ENCODE measurements around the gene MDC1. TPM values are rescaled to one million over a fixed set of nuclear protein-coding genes. Genes with fewer than 3 reads are reported as not detected.
A peak's percentile ranks its signal among the peaks of the same experiment; 100 is the strongest.

Gene MDC1
- total RNA-seq, 1 donor from 2014 or later: 97.2 TPM

DNA sequence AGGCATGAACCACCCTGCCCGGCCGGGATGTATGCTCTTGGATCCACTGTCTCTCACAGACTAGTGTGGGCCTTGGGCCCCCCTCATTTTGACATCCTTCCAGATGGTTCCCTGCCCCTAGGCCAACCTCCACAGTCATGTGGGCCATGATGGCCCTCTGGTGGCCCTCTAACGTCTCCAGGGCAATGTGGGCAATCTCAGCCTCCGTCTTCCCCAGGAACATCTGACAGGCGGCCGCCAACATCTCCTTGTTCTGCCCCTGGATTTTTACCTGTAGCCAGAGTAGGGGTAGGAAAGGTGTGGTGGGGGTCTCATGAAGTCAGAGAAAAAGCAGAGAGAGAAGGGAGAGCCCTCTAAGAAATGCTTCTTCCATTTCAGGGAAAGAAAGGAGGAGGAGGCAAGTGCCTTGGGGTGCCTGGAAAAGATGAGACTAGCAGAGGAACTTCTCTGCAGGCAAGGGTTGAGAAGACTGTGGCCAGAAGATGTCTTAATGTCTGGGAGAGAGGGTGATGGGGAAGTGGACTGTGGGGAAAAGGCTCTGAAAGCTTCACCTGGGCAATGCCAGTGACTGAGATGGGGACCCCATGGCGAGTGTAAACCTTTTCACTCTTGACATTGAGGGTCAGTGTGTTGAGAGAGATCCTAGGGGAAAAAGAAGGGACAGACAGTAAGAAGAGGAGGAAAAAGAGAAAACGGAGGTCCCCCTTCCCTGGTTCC, 24.1 kb upstream of the MDC1 start:
- H3K4me1 Mint-ChIP-seq: peaks cover 62% of the 10 kb centered on the region
- peak overlapping the region; percentile 98 for H3K4me3 Mint-ChIP-seq
- DNase-seq: peak; percentile 61
- peaks cover 76% of the 10 kb centered on the region for H3K36me3 Mint-ChIP-seq (ENCODE audit: low read depth)
- H3K27ac Mint-ChIP-seq: peak overlapping the region; percentile 94
- H3K27me3 Mint-ChIP-seq: no peaks in the 10 kb centered on the region
- H3K9me3 Mint-ChIP-seq: no peaks in the 10 kb centered on the region
- intact Hi-C loops (cut with micrococcal nuclease): loop anchor here (5.0 kb wide), 1 partner anchor 346 kb away; no protein-coding TSS in a partner anchor

DNA sequence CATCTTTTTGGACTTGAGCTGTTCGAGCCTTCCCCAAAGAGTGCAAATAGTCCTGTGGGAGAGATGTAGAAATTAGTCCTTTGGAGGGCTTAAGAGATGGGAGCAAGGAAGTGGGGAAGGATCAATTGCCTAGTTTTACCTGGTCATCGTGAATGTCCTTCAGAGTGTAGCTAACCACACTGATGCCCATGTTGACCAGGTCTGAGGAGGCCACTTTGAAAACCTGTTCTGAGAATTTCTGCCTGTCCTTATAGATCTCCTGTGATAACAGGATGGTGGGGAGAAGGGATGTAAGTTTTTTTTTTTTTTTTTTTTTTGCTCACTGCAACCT, 23.4 kb upstream of the MDC1 start:
- intact Hi-C loops (cut with micrococcal nuclease): loop anchor here (5.0 kb wide), 1 partner anchor 347 kb away; no protein-coding TSS in a partner anchor
- peak overlapping the region; percentile 94 for H3K27ac Mint-ChIP-seq
- no peaks in the 10 kb centered on the region for H3K9me3 Mint-ChIP-seq
- peaks cover 83% of the 10 kb centered on the region for H3K36me3 Mint-ChIP-seq (ENCODE audit: low read depth)
- H3K4me1 Mint-ChIP-seq: peaks cover 66% of the 10 kb centered on the region
- H3K27me3 Mint-ChIP-seq: no peaks in the 10 kb centered on the region
- H3K4me3 Mint-ChIP-seq: peak overlapping the region; percentile 98
- DNase-seq: no peak

DNA sequence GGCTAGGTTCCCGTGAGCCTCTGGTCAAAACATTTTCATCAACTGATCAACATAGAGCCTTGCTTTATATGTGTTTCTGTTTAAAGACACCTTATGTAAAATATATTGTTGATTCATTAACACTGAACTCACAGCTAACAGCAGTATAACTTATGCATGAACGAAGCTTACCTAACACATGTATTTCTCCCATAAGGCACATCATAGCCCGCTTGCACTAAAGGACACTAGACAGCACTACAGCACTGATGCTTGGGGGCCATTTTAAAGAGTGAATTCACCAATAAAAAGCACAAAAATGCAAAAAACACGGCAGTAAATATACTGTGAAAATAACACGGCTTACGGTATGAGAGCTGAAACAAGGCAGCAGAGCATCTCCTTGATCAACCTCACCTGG, 21.5 kb upstream of the MDC1 start:
- H3K9me3 Mint-ChIP-seq: no peaks in the 10 kb centered on the region
- H3K27ac Mint-ChIP-seq: peak overlapping the region; percentile 81
- H3K36me3 Mint-ChIP-seq (ENCODE audit: low read depth): peaks cover 88% of the 10 kb centered on the region
- intact Hi-C loops (cut with micrococcal nuclease): loop anchor here (5.0 to 10.0 kb wide), 2 partner anchors 56 to 616 kb away; partner anchors contain the start of gene HLA-B
- no peaks in the 10 kb centered on the region for H3K27me3 Mint-ChIP-seq
- no peak for DNase-seq
- H3K4me1 Mint-ChIP-seq: peaks cover 67% of the 10 kb centered on the region
- peak overlapping the region; percentile 98 for H3K4me3 Mint-ChIP-seq

DNA sequence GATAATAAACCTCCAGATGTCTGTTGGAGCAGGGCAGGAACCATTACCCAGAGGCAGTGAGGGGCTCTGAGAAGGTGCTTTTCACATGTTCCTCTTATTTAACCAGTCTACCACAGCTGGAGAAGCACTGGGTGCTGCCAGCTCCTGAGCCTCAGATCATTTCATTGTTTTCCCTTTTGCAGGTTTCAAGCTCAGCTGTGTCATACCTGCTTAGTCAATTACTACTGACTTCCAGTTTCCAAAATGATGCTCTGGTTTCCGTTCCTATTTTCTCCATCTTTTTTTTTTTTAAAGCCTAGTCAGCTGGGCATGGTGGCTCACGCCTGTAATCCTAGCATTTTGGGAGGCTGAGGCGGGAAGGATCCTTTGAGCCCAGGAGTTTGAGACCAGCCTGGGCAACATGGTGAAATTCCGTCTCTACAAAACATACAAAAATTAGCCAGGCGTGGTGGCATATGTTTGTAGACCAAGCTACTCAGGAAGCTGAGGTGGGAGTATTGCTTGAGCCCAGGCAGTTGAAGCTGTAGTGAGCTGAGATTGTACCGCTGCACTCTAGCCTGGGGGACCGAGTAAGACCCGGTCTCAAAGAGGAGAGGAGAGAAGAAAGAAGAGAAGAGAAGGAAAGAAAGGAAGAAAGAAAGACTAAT, 18.7 kb upstream of the MDC1 start:
- H3K27ac Mint-ChIP-seq: peak overlapping the region; percentile 97
- peaks cover 73% of the 10 kb centered on the region for H3K4me1 Mint-ChIP-seq
- DNase-seq: no peak
- intact Hi-C loops (cut with micrococcal nuclease): loop anchor here (2.0 to 10.0 kb wide), 3 partner anchors 15 to 619 kb away; partner anchors contain the start of genes HLA-B and TUBB
- H3K9me3 Mint-ChIP-seq: no peaks in the 10 kb centered on the region
- H3K4me3 Mint-ChIP-seq: peak overlapping the region; percentile 80
- peaks cover 81% of the 10 kb centered on the region for H3K36me3 Mint-ChIP-seq (ENCODE audit: low read depth)
- H3K27me3 Mint-ChIP-seq: no peaks in the 10 kb centered on the region

DNA sequence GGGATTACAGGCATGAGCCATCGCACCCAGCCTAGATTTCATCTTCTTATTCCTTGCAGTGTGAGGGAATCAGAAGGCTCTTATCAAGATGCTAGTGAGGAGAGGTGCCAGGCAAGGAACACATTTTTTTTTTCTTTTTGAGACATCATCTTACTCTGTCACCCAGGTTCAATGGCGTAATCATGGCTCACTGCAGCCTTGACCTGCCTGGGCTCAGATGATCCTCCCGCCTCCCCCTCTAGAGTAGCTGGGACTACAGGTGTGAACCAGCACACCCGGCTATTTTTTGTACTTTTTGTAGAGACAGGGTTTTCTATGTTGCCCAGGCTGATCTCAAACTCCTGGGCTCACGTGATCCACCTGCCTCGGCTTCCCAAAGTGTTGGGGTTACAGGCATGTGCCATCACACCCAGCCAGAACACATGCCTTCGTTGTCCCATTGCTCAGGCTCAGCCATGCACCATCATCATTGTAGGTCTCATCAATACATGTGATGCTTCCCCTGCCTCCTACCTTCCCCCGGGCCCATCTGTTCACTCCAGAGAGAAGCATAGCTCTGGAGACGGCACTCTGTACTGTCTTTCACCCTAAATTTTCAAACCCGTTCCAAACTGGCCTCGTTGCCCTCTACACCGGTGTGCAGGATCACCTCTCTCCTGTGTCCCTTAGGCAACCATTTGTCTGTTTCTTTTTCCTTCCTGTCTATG, 15.3 kb upstream of the MDC1 start:
- peaks cover 58% of the 10 kb centered on the region for H3K4me1 Mint-ChIP-seq
- no peaks in the 10 kb centered on the region for H3K27me3 Mint-ChIP-seq
- intact Hi-C loops (cut with micrococcal nuclease): loop anchor here (10.0 kb wide), 1 partner anchor 622 kb away; the partner anchor contains the start of gene HLA-B
- no peak for DNase-seq
- H3K27ac Mint-ChIP-seq: peak overlapping the region; percentile 34
- no peaks in the 10 kb centered on the region for H3K9me3 Mint-ChIP-seq
- peaks cover 71% of the 10 kb centered on the region for H3K36me3 Mint-ChIP-seq (ENCODE audit: low read depth)
- H3K4me3 Mint-ChIP-seq: peak overlapping the region; percentile 8

DNA sequence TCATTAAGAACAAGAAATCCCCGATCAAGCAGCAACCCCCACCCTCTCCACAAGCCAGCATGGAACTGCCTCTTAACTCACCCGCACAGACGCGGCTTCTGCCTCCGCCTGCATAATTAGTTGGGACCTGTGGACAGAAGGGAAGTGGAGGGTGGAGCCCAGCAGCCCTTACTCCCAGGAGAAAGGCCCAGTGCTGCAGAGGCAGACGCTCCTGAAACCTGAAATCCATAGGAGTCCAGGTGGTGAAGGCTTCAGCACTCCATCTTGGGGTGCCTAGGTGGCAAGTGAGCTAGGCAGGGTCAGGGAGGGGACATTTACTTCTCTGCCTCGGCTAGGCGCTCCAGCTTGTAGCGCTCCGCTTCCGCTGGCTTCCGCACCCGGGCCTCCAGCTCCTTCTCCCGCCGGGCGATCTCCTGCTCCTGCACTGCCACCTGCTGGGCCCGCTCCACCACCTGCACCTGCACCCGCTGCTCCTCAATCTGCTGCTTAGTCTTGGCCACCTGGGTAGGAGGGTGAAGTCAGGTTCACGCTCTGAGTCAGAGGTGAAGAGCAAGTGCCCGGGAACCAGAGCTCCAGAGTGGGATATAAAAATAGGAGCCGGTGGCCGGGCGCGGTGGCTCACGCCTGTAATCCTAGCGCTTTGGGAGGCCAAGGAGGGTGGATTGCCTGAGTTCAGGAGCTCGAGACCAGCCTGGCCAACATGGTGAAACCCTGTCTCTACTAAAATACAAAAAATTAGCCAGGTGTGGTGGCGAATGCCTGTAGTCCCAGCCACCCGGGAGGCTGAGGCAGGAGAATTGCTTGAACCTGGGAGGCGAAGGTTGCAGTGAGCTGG, 13.7 kb upstream of the MDC1 start:
- H3K4me1 Mint-ChIP-seq: peaks cover 49% of the 10 kb centered on the region

DNA sequence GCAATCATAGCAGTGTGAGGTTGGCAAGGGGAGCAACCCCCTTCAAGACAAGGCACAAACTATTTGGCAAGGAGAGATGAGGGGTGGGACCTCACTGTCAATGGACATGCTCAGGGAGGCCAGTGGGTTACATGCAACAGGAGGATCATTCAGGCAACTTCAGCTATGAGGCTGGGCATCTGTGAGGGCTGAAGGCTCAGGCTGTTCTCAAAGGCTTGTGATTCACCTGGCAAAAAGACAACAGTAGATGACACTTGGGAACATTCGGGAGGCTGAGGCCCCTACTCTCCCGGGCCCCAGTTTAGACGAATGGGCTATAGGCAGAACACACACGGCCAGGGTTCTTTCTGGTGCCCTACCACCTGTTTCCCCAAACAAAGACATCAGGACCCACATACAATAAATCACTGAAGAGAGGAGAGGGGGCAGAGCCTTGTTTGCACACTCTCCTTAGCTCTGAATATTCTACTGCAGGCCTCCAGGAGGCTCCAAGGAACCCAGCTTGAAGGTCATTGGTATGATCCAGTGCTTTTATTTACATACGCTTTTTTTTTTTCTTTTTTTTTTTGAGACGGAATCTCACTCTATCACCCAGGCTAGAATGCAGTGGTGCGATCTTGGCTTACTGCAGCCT, 11.0 kb upstream of the MDC1 start:
- Mint-ChIP-seq H3K9me3 (no peaks in the 10 kb centered on the region), H3K4me1 (peaks cover 54% of the 10 kb centered on the region), H3K36me3 (ENCODE audit: low read depth) (peaks cover 76% of the 10 kb centered on the region), H3K27ac (peak overlapping the region; percentile 25), H3K27me3 (no peaks in the 10 kb centered on the region), H3K4me3 (no peak overlapping the region)
- intact Hi-C loops (cut with micrococcal nuclease): loop anchor here (10.0 kb wide), 1 partner anchor 357 kb away; no protein-coding TSS in a partner anchor
- peak; percentile 57 for DNase-seq

More for the DNA sequence above, 13.7 kb upstream of the MDC1 start:
- peaks cover 68% of the 10 kb centered on the region for H3K36me3 Mint-ChIP-seq (ENCODE audit: low read depth)
- H3K9me3 Mint-ChIP-seq: no peaks in the 10 kb centered on the region
- peak overlapping the region; percentile 87 for H3K27ac Mint-ChIP-seq
- intact Hi-C loops (cut with micrococcal nuclease): loop anchor here (1.0 to 10.0 kb wide), 3 partner anchors 9 to 624 kb away; partner anchors contain the start of gene HLA-B
- no peaks in the 10 kb centered on the region for H3K27me3 Mint-ChIP-seq
- DNase-seq: peak; percentile 95
- H3K4me3 Mint-ChIP-seq: peak overlapping the region; percentile 75

DNA sequence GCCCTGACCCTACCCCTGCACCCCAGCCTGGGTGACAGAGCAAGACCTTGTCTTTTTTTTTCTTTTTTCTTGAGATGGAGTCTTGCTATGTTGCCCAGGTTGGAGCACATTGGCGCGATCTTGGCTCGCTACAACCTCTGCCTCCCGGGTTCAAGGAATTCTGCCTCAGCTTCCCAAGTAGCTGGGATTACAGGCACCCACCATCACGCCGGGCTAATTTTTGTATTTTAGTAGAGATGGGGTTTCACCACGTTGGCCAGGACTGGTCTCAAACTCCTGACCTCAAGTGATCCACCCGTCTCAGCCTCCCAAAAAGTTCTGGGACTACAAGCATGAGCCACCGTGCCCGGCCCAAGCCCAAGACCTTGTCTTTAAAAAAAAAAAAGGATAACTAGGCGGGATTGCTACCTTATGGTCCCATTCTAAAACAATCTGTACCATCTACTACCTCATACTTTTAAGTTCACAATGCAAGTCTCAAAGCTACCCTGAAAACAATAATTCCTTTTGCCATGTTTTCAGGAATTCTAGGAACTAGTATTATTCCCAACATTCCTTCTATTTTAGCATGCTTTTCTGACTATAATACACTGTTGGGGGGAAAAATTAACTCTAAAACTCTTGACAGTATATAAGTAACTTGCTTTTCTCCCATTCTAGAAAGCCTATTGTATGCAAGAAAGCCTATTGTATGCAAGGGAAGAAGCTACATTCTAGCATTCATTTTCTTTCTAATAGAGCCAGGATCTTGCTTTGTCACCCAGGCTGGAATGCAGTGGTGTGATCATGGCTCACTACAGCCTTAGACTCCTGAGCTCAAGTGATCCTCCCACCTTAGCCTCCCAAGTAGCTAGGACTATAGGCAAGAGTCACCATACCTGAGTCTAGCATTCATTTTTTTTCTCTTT, 9.7 kb upstream of the MDC1 start:
- H3K4me1 Mint-ChIP-seq: peaks cover 48% of the 10 kb centered on the region
- no peak overlapping the region for H3K4me3 Mint-ChIP-seq
- H3K36me3 Mint-ChIP-seq (ENCODE audit: low read depth): peaks cover 78% of the 10 kb centered on the region
- no peak for DNase-seq
- H3K9me3 Mint-ChIP-seq: no peaks in the 10 kb centered on the region
- intact Hi-C loops (cut with micrococcal nuclease): loop anchor here (10.0 kb wide), 1 partner anchor 358 kb away; no protein-coding TSS in a partner anchor
- peak overlapping the region; percentile 41 for H3K27ac Mint-ChIP-seq
- H3K27me3 Mint-ChIP-seq: no peaks in the 10 kb centered on the region

DNA sequence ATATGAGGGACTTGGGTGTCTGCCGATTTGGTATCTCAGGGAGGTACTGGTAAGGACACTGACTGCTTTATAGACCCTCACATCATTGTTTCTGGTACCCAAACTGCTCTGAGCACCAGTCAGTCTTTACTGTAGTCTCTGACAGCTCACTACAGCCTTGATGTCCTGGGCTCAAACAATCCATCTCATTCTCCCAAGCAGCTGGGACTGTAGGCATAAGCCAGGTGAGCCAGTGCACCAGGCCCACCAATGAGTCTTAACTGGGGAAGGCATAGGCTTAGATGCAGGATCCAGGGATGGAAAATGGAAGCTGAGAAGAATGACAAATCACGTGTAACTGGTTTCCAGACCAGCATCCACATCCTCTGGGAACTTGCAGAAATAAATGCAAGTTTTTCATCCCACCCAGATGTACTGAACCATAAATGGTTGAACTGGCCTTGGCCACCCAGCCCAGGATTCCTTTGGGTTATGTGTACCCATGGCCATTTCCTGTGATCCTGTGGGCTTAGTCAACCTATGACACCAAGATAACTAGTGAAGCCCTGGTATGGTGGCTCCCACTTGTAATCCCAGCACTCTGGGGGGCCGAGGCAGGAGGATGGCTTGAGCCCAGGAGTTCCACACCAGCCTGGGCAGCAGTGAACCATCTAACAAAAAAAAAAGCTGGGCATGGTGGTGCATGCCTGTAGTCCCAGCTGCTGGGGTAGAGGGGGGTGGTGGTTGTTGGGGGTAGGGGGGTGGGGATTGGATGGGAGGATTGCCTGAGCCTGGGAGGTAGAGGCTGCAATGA, 8.8 kb upstream of the MDC1 start:
- no peaks in the 10 kb centered on the region for H3K9me3 Mint-ChIP-seq
- intact Hi-C loops (cut with micrococcal nuclease): loop anchor here (10.0 kb wide), 1 partner anchor 359 kb away; no protein-coding TSS in a partner anchor
- no peaks in the 10 kb centered on the region for H3K27me3 Mint-ChIP-seq
- H3K36me3 Mint-ChIP-seq (ENCODE audit: low read depth): peaks cover 80% of the 10 kb centered on the region
- H3K4me1 Mint-ChIP-seq: peaks cover 43% of the 10 kb centered on the region
- DNase-seq: no peak
- no peak overlapping the region for H3K27ac Mint-ChIP-seq
- H3K4me3 Mint-ChIP-seq: no peak overlapping the region

DNA sequence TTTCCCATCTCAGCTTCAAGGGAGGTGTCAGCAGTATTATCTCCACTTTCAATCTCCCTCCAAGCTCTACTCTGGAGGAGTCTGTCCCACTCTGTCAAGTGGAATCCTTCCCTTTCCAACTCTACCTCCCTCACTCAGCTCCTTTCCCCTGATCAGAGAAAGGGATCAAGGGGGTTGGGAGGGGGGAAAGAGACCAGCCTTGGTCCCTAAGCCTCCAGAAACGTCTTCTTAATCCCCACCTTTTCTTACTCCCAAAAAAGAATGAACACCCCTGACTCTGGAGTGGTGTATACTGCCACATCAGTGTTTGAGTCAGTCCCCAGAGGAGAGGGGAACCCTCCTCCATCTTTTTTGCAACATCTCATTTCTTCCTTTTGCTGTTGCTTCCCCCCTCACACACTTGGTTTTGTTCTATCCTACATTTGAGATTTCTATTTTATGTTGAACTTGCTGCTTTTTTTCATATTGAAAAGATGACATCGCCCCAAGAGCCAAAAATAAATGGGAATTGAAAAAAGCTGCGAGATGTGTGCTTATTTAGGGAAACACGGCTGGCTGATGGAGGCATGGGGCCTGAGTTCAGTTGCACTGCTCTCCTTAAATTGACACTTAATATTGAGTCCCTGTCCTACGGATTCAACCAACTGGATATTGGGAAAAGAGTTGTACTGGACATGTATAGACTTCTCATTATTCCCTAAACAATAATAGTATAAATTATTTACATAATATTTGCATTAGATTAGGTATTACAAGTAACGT, 8.0 kb upstream of the MDC1 start:
- Mint-ChIP-seq H3K27me3 (no peaks in the 10 kb centered on the region), H3K4me3 (peak overlapping the region; percentile 95), H3K27ac (peak overlapping the region; percentile 71), H3K9me3 (no peaks in the 10 kb centered on the region), H3K4me1 (peaks cover 35% of the 10 kb centered on the region), H3K36me3 (ENCODE audit: low read depth) (peaks cover 77% of the 10 kb centered on the region)
- DNase-seq: no peak
- intact Hi-C loops (cut with micrococcal nuclease): loop anchor here (10.0 kb wide), 1 partner anchor 360 kb away; no protein-coding TSS in a partner anchor

Measured in activated CD4-positive, alpha-beta T cell treated with anti-CD3 and anti-CD28 coated beads, Interleukin-2, amount 10 ng/mL, durations not matched to agents 24 days and 14 days (primary cell).